A549 (cell line): ENCODE measurements around the gene ZNF205. TPM values are rescaled to one million over a fixed set of nuclear protein-coding genes. Genes with fewer than 3 reads are reported as not detected.

Source experiments
- ATAC-seq, 2 experiments: fragments of 200-7000 bp in 1 of 2; fragments of >200 bp in 1 of 2; cut with Nextera tagmentation in 1 of 2; cut with Tn5 transposase in 1 of 2; 3 replicates each; pipeline versions ENCODE4 v1.8.0 to v1.9.1; 2018 to 2020; ENCODE audit warnings: mild to moderate bottlenecking in 1 of 2, moderate library complexity in 1 of 2
- CTCF ChIA-PET: fragments of 300-600 bp; sonication (Branson Sonifier 250); formaldehyde crosslinking; extraction: SDS; loops from one replicate; lab custom pipeline; 2021; ENCODE audit warnings: antibody characterized with exemption, inconsistent platforms; lab: Yijun Ruan, JAX
- POLR2A ChIA-PET: fragments of 350-600 bp; formaldehyde crosslinking; extraction: SDS; loops from one replicate; lab custom pipeline; 2021; ENCODE audit warnings: antibody characterized with exemption, inconsistent platforms; lab: Yijun Ruan, JAX
- DNase-seq, 2 experiments: peaks; one replicate each; pipeline versions ENCODE4 v3.0.0 to v3.0.0-alpha.2; 2011 to 2016; ENCODE audit warnings: low read depth in 1 of 2, low spot score in 1 of 2
- FAIRE-seq: peaks from 2 replicates; lab custom pipeline; 2011; peaks lifted over from hg19 to GRCh38; lab: Jason Lieb, UNC
- H3K27ac ChIP-seq, 2 experiments: fragments of >200 bp; sonication (Bioruptor Twin); formaldehyde crosslinking; 3 replicates each; pipeline ENCODE4 v1.5.1; 2016 to 2017
- H3K4me1 ChIP-seq: fragments of >200 bp; sonication (Bioruptor Twin); formaldehyde crosslinking; 3 replicates; pipeline ENCODE4 v1.6.1; 2016
- H3K4me2 ChIP-seq: fragments of >200 bp; sonication (Bioruptor Twin); formaldehyde crosslinking; 3 replicates; pipeline ENCODE4 v1.6.1; 2016
- H3K4me3 ChIP-seq: fragments of >200 bp; sonication (Bioruptor Twin); formaldehyde crosslinking; 3 replicates; pipeline ENCODE4 v1.5.1; 2016
- H3K9me3 ChIP-seq: fragments of >200 bp; sonication (Bioruptor Twin); formaldehyde crosslinking; 3 replicates; pipeline ENCODE4 v1.6.1; 2016
- BCL3 ChIP-seq: fragments of >200 bp; sonication (Bioruptor Twin); formaldehyde crosslinking; IDR thresholded peaks from 3 replicates; pipeline ENCODE4 v1.6.1; 2016
- CHD2 ChIP-seq: fragments of 150-350 bp; IDR thresholded peaks from 2 replicates; pipeline ENCODE4 v1.6.1; 2014; ENCODE audit warnings: low read length; ENCODE audit not compliant: partially characterized antibody
- CHD4 ChIP-seq: fragments of 200-600 bp; sonication (generic); IDR thresholded peaks from 2 replicates; pipeline ENCODE4 v1.6.1; 2016; ENCODE audit warnings: antibody characterized with exemption, mild to moderate bottlenecking, borderline replicate concordance
- EHF ChIP-seq: fragments of 250-450 bp; sonication (Bioruptor Pico); IDR thresholded peaks from 2 replicates; pipeline ENCODE4 v1.5.0; 2020; ENCODE audit warnings: mild to moderate bottlenecking
- EP300 ChIP-seq, 2 experiments: fragments of >200 bp; sonication (Bioruptor Twin); formaldehyde crosslinking; IDR thresholded peaks; 2 replicates in 1 of 2; 3 replicates in 1 of 2; pipeline ENCODE4 v1.6.1; 2016 to 2017
- ESRRA ChIP-seq: fragments of 150-350 bp; IDR thresholded peaks from 2 replicates; pipeline ENCODE4 v1.6.1; 2014; ENCODE audit warnings: mild to moderate bottlenecking, low read length, borderline replicate concordance
- FOSL2 ChIP-seq, 2 experiments: fragments of 450-650 bp in 1 of 2; fragments of >200 bp in 1 of 2; sonication (Bioruptor Twin) in 1 of 2; formaldehyde crosslinking; IDR thresholded peaks; 2 replicates each; pipeline versions ENCODE4 v1.5.0 to v1.6.1; 2016 to 2020; ENCODE audit warnings: mild to moderate bottlenecking in 1 of 2, moderate library complexity in 1 of 2
- GATA3 ChIP-seq: IDR thresholded peaks from 2 replicates; pipeline ENCODE4 v1.6.1; 2012; ENCODE audit warnings: borderline replicate concordance
- HDAC2 ChIP-seq: fragments of 200-600 bp; sonication (generic); IDR thresholded peaks from 2 replicates; pipeline ENCODE4 v1.6.1; 2016
- HEYL ChIP-seq: fragments of 250-450 bp; sonication (Bioruptor Pico); IDR thresholded peaks from 2 replicates; pipeline ENCODE4 v1.8.0; 2021; ENCODE audit warnings: mild to moderate bottlenecking, moderate library complexity
- HOXB13 ChIP-seq: fragments of 250-450 bp; sonication (Bioruptor Pico); IDR thresholded peaks from 2 replicates; pipeline ENCODE4 v1.5.0; 2020; ENCODE audit warnings: low read depth, mild to moderate bottlenecking, moderate library complexity
- KDM5A ChIP-seq: fragments of 200-600 bp; sonication (generic); IDR thresholded peaks from 2 replicates; pipeline ENCODE4 v1.6.1; 2016; ENCODE audit warnings: antibody characterized with exemption, mild to moderate bottlenecking
- MAZ ChIP-seq: fragments of 150-350 bp; IDR thresholded peaks from 2 replicates; pipeline ENCODE4 v1.6.1; 2014; ENCODE audit warnings: antibody characterized with exemption, low read depth, low read length, borderline replicate concordance
- MYC ChIP-seq: IDR thresholded peaks from 2 replicates; pipeline ENCODE4 v1.6.1; 2012; ENCODE audit warnings: mild to moderate bottlenecking, inconsistent platforms, low read length, improper control_type of control experiment, borderline replicate concordance
- NPAS2 ChIP-seq: fragments of 250-450 bp; sonication (Bioruptor Pico); IDR thresholded peaks from 2 replicates; pipeline ENCODE4 v1.8.0; 2022; ENCODE audit warnings: mild to moderate bottlenecking, moderate library complexity, borderline replicate concordance
- PHF8 ChIP-seq: fragments of 200-600 bp; sonication (generic); IDR thresholded peaks from 2 replicates; pipeline ENCODE4 v1.6.1; 2016; ENCODE audit warnings: low read depth, mild to moderate bottlenecking, antibody characterized with exemption, moderate library complexity, borderline replicate concordance
- POLR2AphosphoS2 ChIP-seq: conservative IDR thresholded peaks from 2 replicates; pipeline ENCODE4 v1.6.1; 2012; ENCODE audit warnings: low read length, improper control_type of control experiment, inconsistent platforms
- RNF2 ChIP-seq: fragments of 200-600 bp; sonication (generic); IDR thresholded peaks from 2 replicates; pipeline ENCODE4 v1.6.1; 2016; ENCODE audit warnings: low read depth, mild to moderate bottlenecking, antibody characterized with exemption, moderate library complexity, borderline replicate concordance
- SREBF2 ChIP-seq: fragments of 450-650 bp; IDR thresholded peaks from 2 replicates; pipeline ENCODE4 v1.6.1; 2014; ENCODE audit warnings: mild to moderate bottlenecking, moderate library complexity
- TFCP2L1 ChIP-seq: fragments of 250-450 bp; sonication (Bioruptor Pico); IDR thresholded peaks from 2 replicates; pipeline ENCODE4 v1.5.0; 2021; ENCODE audit warnings: mild to moderate bottlenecking
- ZSCAN20 ChIP-seq: fragments of 250-450 bp; sonication (Bioruptor Pico); IDR thresholded peaks from 2 replicates; pipeline ENCODE4 v1.8.0; 2022; ENCODE audit warnings: mild to moderate bottlenecking, moderate library complexity
- WGBS: methylation state at CpG from one replicate; pipeline ENCODE4 v1.1.6; 2017; ENCODE audit errors: missing lambda C conversion rate; 5-methylcytosine and 5-hydroxymethylcytosine counted together
- polyA plus RNA-seq, 4 experiments: library from polyadenylated mRNA; depleted of rRNA in 3 of 4; stranded (reverse); fragments of >200 nt; fragmentation: RNase III in 1 of 4; extraction: RNeasy Plus Mini Kit Qiagen cat#74134 plus additional on column Dnase treatment in 1 of 4; gene quantifications; 2 replicates in 3 of 4; 3 replicates in 1 of 4; pipeline ENCODE4 v1.2.3, GENCODE V29; 2011 to 2017
- TF ChIP-seq, protein P1 (sequence below): fragments of >200 bp; sonication (Bioruptor Twin); formaldehyde crosslinking; IDR thresholded peaks from 2 replicates; pipeline ENCODE4 v1.6.1; 2016
- TF ChIP-seq, protein P2 (sequence below): IDR thresholded peaks from 2 replicates; pipeline ENCODE4 v1.6.1; 2012

The ZNF205 gene
- polyA plus RNA-seq, 2 of the 4 experiments (the other 2 are of a cell fraction), result 4.3 to 9.6 TPM

- no peak for TF ChIP-seq EHF (CRISPR knock-in tag)
- TF ChIP-seq HEYL (CRISPR knock-in tag), result no peak
- no peak for TF ChIP-seq PHF8
- TF ChIP-seq, protein P1, sequence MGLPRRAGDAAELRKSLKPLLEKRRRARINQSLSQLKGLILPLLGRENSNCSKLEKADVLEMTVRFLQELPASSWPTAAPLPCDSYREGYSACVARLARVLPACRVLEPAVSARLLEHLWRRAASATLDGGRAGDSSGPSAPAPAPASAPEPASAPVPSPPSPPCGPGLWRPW, result no peak
- no peak for TF ChIP-seq CHD2
- TF ChIP-seq NPAS2, result no peak
- TF ChIP-seq ZSCAN20 (CRISPR knock-in tag), result no peak
- no peak for TF ChIP-seq EP300 (IDR thresholded peaks at IDR 0.05)
- TF ChIP-seq SREBF2, result no peak
- no peak for TF ChIP-seq HOXB13 (CRISPR knock-in tag)
- TF ChIP-seq ESRRA, result no peak
- TF ChIP-seq FOSL2 (IDR thresholded peaks at IDR 0.05), result no peak
- TF ChIP-seq FOSL2 (CRISPR knock-in tag; IDR thresholded peaks at IDR 0.05), result no peak
- TF ChIP-seq BCL3, result no peak
- FAIRE-seq, result no peak
- ChIA-PET POLR2A (interaction anchor here (2.3 kb wide), 1 partner anchor 9 kb away, joined by 23 read pairs; the partner anchor contains the start of gene ZNF213), CTCF (interaction anchor here (1.2 to 11.2 kb wide), 2 partner anchors 13 to 114 kb away, joined by 3 to 158 read pairs; no protein-coding TSS in a partner anchor)
- Histone ChIP-seq H3K4me2 (no peak overlapping the region), H3K9me3 (no peaks in the 10 kb centered on the region), H3K4me1 (no peaks in the 10 kb centered on the region), H3K27ac (no peak overlapping the region), H3K4me3 (no peak overlapping the region)
- 86% methylated on average over 11 of the region's 11 CpGs for WGBS
- DNase-seq, result no peak
- no peak for ATAC-seq
Observed at GRCh38 chr16:3143189-3143588, 30.8 kb downstream of the ZNF205 start.

DNA sequence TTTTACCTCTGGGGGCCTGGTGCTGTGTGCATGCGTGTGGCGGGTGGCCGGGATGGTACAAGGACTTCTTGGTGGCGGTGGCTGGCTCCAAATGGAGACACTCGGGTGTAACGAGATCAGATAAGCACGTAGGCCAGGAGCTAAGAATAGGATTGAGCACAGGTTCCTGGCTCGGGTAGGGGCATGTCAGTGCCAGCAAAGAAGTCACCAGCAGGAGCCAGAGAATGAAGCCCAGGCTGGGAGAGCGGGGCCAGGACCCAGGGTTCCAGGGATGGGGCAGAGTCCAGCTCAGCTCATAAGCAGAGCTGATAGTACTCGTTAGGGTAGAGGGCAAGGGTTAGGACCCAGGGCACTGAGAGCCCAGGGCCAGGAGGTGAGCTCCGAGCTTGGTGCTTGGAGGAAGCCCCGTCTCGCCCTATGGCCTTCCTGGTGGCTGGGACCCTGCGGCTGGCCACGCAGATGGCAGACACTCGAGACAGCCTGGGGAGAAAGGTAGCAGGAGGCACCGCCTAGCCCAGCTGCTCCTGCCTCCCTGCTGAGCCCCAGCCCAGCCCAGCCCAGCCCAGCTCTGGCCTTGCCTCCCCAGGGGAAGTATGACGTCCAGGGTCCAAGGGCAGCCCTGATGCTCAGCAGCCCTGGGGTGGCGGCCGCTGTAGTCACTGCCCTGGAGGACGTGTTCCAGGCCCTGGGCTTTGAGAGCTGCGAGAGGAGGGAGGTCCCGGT, 31.4 kb downstream of the ZNF205 start:
- H3K27ac ChIP-seq, result no peak overlapping the region
- CTCF ChIA-PET, result interaction anchor here (0.8 to 11.2 kb wide), 3 partner anchors 9 to 43 kb away, joined by 4 to 158 read pairs (median 9); partner anchors contain the start of gene ZNF213
- H3K4me3 ChIP-seq, result no peak overlapping the region
- no peak for TF ChIP-seq HDAC2
- TF ChIP-seq MYC, result no peak
- TF ChIP-seq CHD4, result no peak
- TF ChIP-seq KDM5A, result no peak
- TF ChIP-seq TFCP2L1 (CRISPR knock-in tag), result no peak
- no peak for TF ChIP-seq POLR2AphosphoS2
- ATAC-seq, result peak; percentile 6 to 14; a peak in 2 of 6 replicates
- no peak for FAIRE-seq
- no peaks in the 10 kb centered on the region for H3K4me1 ChIP-seq
- POLR2A ChIA-PET, result interaction anchor here (2.3 kb wide), 1 partner anchor 9 kb away, joined by 23 read pairs; the partner anchor contains the start of gene ZNF213
- 84% methylated on average over 15 of the region's 23 CpGs for WGBS
- no peak overlapping the region for H3K4me2 ChIP-seq
- DNase-seq, result no peak
- no peaks in the 10 kb centered on the region for H3K9me3 ChIP-seq

DNA sequence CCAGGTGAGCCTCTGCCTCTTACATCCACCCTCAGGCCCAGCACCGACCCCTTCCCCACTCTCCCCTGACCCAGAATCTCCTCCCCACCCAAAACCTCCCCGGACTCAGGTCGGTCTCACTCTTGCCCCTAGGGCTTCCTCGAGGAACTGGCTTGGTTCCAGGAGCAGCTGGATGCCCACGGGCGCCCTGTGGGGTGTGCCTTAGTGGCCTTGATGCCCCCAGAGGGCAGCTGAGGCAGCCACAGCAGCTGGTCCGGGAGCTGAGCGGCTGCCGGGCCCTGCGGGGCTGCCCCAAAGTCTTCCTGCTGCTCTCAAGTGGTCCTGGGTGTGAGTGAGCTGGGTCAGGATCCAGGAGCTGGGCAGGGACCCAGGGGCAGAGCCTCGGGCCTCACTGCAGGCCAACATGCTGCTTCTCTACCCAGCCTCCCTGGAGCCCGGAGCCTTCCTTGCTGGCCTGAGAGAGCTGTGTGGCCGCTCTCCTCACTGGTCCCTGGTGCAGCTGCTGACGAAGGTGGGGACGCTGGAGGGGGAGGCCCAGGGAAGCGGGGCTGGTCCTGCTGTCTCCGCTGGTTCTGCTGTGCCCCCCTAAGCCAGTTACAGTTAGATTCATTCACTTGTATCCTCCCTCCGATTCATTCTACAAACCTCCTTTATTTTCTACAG, 32.1 kb downstream of the ZNF205 start:
- DNase-seq (no peak), ATAC-seq (0 out of 6 replicates have a peak, but pooled peaks of 1 of the 2 experiments have one; percentile 4), FAIRE-seq (no peak)
- no peak overlapping the region for H3K4me2 ChIP-seq
- no peaks in the 10 kb centered on the region for H3K9me3 ChIP-seq
- H3K27ac ChIP-seq, result no peak overlapping the region
- TF ChIP-seq, protein P1, result no peak
- TF ChIP-seq, protein P2, sequence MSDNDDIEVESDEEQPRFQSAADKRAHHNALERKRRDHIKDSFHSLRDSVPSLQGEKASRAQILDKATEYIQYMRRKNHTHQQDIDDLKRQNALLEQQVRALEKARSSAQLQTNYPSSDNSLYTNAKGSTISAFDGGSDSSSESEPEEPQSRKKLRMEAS, result no peak
- TF ChIP-seq GATA3 (no peak), ZSCAN20 (CRISPR knock-in tag) (no peak), RNF2 (no peak), FOSL2 (IDR thresholded peaks at IDR 0.05) (no peak), FOSL2 (CRISPR knock-in tag; IDR thresholded peaks at IDR 0.05) (no peak), MAZ (no peak)
- POLR2A ChIA-PET, result interaction anchor here (2.3 kb wide), 1 partner anchor 10 kb away, joined by 23 read pairs; the partner anchor contains the start of gene ZNF213
- H3K4me3 ChIP-seq, result no peak overlapping the region
- CTCF ChIA-PET, result interaction anchor here (0.8 to 11.2 kb wide), 4 partner anchors 9 to 86 kb away, joined by 3 to 158 read pairs (median 6); partner anchors contain the start of gene ZNF213
- 75% methylated on average over 13 of the region's 18 CpGs for whole genome bisulfite sequencing
- peaks cover 6% of the 10 kb centered on the region for H3K4me1 ChIP-seq
